GM21576 (cell line): ENCODE results near the gene OR10J5.
"Not testable (repeated sequence)": the region's sequence is repeated elsewhere in the genome, so short reads cannot be mapped to it uniquely, and the experiment has no call there.

Experiments used
- ATAC-seq: cut with Tn5 transposase; IDR thresholded peaks from one replicate; pipeline ENCODE4 v1.9.1; 2021; ENCODE audit warnings: mild to moderate bottlenecking, moderate library complexity; ENCODE audit not compliant: unreplicated experiment

Gene OR10J5

GRCh38 chr1:159535907-159536306 is at the start of gene OR10J5:
Gene OR10J5 (minus strand): TSS chr1:159536007. CDS start chr1:159536007, 0 bp downstream.
- no peak for ATAC-seq

GRCh38 chr1:159584536-159584935 is 48.7 kb upstream of the OR10J5 start:
- no peak for ATAC-seq

DNA sequence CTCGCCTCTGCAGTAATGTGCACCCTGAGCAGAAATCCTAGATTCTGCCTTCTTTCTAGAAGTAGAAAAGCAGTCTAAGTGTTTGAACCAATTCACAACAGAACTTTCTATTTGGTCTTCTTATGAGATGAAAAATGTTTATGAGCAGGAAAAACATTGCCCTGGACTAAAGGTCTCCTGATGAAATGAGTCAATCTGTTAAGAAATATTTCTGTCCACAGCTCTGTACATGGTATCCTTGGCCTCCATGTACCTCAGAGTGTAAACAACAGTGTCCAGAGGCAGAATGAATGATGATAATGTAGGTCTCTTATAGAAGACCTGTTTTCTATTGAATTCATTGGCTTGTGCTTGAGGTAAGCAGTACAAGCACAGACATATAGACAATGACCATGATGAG is 45.6 kb upstream of the OR10J5 start:
- ATAC-seq, result no peak

- no peak for ATAC-seq
Observed at GRCh38 chr1:159580340-159580739, 44.5 kb upstream of the OR10J5 start.

DNA sequence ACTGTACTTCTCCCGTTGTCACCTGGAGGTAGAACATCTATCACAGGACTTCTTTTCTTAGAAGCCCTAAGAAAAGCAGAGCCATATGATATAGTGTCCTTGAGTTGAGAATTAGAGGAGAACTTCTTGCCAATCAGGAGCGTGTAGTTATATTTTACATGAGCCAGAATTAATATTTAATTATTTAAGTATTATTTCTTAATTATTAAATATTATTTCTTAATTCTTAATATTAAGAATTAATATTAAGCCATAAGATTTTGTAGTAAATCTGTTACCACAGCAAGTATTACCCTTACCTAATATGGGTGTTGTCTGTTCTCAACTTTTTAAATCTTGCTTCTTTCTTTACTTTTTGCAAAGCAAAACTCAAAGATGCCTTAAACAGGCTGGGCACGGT is 41.6 kb upstream of the OR10J5 start:
- ATAC-seq, result no peak

- no peak for ATAC-seq
Observed at GRCh38 chr1:159562680-159563079, 26.9 kb upstream of the OR10J5 start.

DNA sequence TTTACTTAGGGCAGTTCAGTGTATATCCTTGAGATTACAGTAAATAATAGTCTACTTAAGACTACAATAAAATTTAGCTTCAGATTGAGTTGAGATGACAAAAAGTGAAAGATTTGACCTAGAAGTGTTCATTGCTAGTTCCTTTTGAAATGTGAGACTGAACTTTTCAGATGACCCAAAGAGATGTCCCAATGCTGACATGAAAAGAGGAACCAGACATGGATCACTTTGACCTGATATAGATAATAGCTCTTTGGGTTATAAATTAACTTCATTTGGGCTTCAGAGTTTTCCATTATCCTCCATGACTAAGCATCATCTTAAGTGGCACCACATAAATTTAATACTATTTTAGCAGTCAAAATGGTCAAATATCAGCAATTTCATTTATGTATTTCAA is 25.7 kb upstream of the OR10J5 start:
- no peak for ATAC-seq

DNA sequence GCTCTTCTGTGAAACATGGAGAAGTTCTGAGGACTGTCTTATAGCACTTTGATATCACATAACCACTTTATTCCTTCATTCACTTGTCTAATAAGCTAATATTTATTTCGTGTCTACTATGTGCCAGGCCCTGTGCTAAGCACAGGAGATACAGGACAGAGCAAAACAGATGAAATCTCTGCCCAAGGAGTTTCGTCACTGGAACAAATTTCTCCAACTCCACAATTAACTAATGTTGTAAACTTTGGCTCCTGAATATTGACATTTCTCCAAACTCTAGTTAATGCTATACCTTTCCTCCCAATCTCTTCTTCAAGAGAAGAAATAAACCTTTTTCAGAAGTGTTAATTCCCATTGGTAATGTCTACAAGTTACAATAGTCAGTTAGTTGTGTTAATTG is 24.8 kb upstream of the OR10J5 start:
- ATAC-seq, result no peak

- ATAC-seq, result no peak
Observed at GRCh38 chr1:159556931-159557369, 21.1 kb upstream of the OR10J5 start.

GRCh38 chr1:159554696-159555095 is 18.9 kb upstream of the OR10J5 start:
- ATAC-seq, result no peak

DNA sequence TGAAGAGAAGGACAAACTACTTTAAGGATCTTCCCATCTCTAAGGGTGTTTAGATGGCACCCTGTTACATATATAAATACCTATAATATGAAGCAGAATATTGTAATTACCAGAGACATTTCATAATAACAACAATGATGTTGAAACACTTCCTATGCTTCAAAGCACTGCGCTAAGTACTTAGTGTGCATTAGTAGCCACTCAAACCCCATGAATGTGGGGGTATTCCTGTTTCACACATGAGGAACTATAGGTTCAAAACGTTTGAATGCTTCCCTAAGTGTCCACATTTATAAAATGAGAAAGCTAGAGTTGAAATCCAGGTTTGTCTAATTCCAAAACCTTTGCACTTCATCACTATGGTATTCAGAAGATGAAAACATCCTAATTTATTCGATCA is 18.5 kb upstream of the OR10J5 start:
- ATAC-seq, result no peak

DNA sequence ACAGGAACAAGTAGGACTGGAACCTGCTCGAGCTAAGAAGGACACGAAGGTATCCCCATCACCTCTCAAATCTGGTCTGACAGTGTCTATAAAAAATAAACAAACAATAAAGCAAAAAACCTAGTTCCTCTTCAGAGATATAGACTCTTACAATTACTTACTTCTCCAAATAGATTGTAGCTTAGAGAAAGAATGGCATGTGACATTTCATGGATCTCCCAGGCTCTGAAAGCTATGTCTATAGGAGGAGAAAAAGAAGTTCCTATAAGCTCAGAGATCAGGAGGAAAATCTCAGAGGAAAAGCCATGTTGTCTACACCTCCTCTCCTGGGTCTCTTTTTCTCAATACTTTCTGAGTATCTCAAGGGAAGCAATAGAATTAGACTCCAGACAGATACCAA is 12.3 kb upstream of the OR10J5 start:
- no peak for ATAC-seq

GRCh38 chr1:159532922-159533321 is 2.9 kb downstream of the OR10J5 start:
- ATAC-seq, result no peak

- not testable (repeated sequence) for ATAC-seq
Observed at GRCh38 chr1:159524792-159525191, 11.0 kb downstream of the OR10J5 start.

- no peak for ATAC-seq
Observed at GRCh38 chr1:159510229-159510541, 25.6 kb downstream of the OR10J5 start.

DNA sequence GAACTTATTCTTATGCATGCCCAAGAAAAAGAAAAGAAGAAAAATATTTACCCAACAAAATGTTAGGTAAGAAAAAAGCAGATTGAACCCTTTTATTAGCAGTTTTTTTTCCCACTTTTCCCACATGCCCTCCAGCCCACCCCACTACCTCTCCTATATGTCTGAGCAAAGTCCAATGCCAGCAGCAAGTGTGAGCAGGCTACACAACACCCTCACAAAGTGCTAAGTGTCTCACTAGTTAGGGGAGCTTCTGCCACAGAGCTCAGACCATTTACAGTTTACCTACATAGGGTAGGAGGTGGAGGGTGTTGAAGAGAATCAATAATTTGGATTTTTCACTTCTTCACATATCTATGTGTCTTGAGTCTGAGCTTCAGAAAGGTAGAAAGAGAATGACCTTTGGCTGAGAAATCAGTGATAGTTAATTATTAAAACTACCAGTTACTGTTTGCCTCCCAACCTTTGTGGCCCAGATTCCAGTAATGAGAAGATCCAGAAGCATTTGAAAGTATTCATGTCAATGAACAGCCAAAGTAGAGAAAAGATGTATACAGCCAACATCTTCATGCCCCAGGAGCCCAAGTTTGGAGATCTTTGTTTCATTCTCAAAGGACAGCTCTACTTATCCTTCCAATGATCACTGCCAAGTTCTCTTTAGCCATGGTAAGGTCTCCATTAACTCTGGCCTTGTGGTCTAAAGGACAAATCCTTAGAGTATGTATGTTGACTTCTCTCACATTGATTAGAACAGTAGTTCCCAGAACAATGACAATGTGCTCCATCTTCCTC is 26.2 kb downstream of the OR10J5 start:
- no peak for ATAC-seq

- no peak for ATAC-seq
Observed at GRCh38 chr1:159508951-159509350, 26.9 kb downstream of the OR10J5 start.

GRCh38 chr1:159505676-159506075 is 30.1 kb downstream of the OR10J5 start:
- ATAC-seq, result no peak

- no peak for ATAC-seq
Observed at GRCh38 chr1:159501082-159501481, 34.7 kb downstream of the OR10J5 start.

GRCh38 chr1:159494513-159495210 is 41.1 kb downstream of the OR10J5 start:
- ATAC-seq, result not testable (repeated sequence)

DNA sequence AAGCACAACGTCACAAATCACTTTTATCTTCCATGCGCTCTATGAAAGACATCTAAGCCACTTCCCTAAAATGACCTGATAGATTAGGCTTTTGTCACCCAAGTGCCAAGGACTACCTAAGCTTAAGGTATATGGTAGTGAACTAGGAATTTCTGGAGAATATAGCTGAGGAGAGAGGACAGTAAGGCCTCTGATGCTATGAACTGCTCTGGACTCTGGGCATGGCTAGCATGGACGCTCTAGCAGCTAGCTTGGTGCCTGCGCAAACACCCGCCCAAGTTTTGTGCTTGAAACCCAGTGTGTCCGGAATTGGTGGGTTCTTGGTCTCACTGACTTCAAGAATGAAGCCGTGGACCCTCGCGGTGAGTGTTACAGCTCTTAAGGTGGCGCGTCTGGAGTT is 42.5 kb downstream of the OR10J5 start:
- no peak for ATAC-seq

DNA sequence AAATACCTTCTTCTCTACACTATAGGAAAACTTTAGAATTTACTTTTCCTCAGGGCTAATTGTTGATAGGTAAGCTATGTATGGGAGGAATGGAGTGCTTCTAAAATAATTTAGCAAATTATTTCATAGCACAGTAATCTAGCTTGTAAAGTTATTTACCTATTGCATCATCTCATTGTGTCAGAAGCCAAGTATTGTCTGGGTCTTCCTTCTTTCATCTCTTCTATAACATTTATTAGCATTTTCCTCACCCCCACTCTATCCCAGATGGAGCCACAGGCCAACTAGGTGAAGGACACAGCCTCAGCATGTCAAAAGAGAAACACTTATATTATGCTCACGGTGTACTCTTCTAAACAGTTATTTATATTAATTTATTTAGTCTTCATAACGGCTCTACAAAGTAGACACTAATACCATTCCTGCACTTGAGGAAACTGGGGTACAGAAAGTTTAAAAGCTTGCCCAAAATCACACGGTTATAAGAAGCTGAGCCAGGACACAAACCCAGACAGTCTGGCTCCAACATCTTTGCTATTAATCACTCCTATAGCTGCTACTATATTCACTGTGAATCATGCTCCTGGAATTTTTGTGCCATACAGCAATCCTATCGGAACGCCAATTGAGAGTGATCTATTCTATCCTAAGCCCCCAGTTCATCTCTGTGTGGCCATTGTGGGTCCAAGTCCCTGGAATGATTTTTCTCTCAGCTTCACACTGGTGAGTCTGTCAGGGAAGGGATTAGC is 43.1 kb downstream of the OR10J5 start:
- ATAC-seq, result no peak
